Measurements from ENCODE around the gene LPO.

Gene LPO

GRCh38 chr17:58262149-58262548 lies 23.8 kb downstream of the LPO start:
- Histone ChIP-seq H3K36me3 (ENCODE audit: control insufficient read depth, insufficient read depth, low read length) (no peaks in the 10 kb centered on the region), H3K9ac (ENCODE audit: low read depth, low read length) (no peak overlapping the region), H3K4me3 (ENCODE audit: low read depth, low read length) (no peak overlapping the region), H3K27me3 (ENCODE audit: control insufficient read depth, insufficient read depth, low read length) (peaks cover 18% of the 10 kb centered on the region), H3K4me1 (ENCODE audit: control insufficient read depth, insufficient read depth, low read length) (no peaks in the 10 kb centered on the region), H3K27ac (ENCODE audit: low read depth, low read length) (no peak overlapping the region), H3K9me3 (ENCODE audit: control insufficient read depth, insufficient read depth, low read length) (no peaks in the 10 kb centered on the region)

GRCh38 chr17:58263773-58264172 lies 25.4 kb downstream of the LPO start:
- no peaks in the 10 kb centered on the region for H3K9me3 ChIP-seq (ENCODE audit: control insufficient read depth, insufficient read depth, low read length)
- no peak overlapping the region for H3K9ac ChIP-seq (ENCODE audit: low read depth, low read length)
- peaks cover 14% of the 10 kb centered on the region for H3K27me3 ChIP-seq (ENCODE audit: control insufficient read depth, insufficient read depth, low read length)
- no peaks in the 10 kb centered on the region for H3K4me1 ChIP-seq (ENCODE audit: control insufficient read depth, insufficient read depth, low read length)
- no peaks in the 10 kb centered on the region for H3K36me3 ChIP-seq (ENCODE audit: control insufficient read depth, insufficient read depth, low read length)
- H3K4me3 ChIP-seq (ENCODE audit: low read depth, low read length): no peak overlapping the region
- no peak overlapping the region for H3K27ac ChIP-seq (ENCODE audit: low read depth, low read length)

DNA sequence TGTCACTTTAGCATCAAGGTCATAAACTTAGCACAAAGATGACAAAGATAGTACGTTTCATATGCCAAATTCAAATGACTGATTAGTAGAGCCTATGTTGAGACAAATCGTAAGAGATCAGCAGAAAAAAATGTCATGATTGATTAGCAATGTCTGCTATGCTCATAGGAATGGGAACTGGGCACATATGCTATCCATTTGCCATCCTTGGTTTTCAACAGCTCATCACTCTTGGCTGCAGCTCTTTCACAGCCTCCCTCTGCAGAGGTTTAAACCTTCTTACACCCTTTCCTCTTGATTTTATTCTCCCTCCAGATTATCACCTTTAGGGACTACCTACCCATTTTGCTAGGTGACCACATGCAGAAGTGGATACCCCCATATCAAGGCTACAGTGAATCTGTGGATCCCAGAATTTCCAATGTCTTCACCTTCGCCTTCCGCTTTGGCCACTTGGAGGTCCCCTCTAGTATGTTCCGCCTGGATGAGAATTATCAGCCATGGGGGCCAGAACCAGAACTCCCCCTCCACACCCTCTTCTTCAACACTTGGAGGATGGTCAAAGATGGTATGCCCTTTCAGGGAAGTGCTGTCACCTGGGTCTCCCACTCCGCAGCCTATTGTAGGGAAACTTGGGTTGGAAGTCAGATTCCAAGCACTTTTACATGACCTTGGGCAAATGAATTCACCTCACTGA lies 26.2 kb downstream of the LPO start:
- H3K27ac ChIP-seq (ENCODE audit: low read depth, low read length): no peak overlapping the region
- no peak overlapping the region for H3K4me3 ChIP-seq (ENCODE audit: low read depth, low read length)
- H3K36me3 ChIP-seq (ENCODE audit: control insufficient read depth, insufficient read depth, low read length): no peaks in the 10 kb centered on the region
- no peak overlapping the region for H3K9ac ChIP-seq (ENCODE audit: low read depth, low read length)
- no peaks in the 10 kb centered on the region for H3K4me1 ChIP-seq (ENCODE audit: control insufficient read depth, insufficient read depth, low read length)
- H3K9me3 ChIP-seq (ENCODE audit: control insufficient read depth, insufficient read depth, low read length): no peaks in the 10 kb centered on the region
- peaks cover 10% of the 10 kb centered on the region; the same call in 1 of the 2 replicates for H3K27me3 ChIP-seq (ENCODE audit: control insufficient read depth, insufficient read depth, low read length)

DNA sequence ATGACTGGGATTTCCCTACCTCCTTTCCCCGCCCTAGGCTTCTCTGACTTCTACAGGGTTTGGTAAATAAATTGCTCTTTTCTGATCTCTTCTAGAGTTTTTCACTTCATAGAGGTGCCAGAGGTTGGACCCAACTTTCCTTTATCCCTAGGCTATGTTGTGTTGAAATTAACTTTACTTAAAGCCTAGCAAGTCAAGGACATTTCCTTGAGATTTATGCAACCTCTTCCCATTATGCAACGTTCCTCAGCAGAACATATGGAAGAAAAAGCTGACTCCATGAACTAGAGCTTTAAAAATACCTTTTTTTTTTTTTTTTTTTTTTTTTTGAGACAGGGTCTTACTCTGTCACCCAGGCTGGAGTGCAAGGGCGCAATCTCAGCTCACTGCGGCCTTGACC lies 26.9 kb downstream of the LPO start:
- no peaks in the 10 kb centered on the region for H3K4me1 ChIP-seq (ENCODE audit: control insufficient read depth, insufficient read depth, low read length)
- no peaks in the 10 kb centered on the region for H3K36me3 ChIP-seq (ENCODE audit: control insufficient read depth, insufficient read depth, low read length)
- H3K9ac ChIP-seq (ENCODE audit: low read depth, low read length): no peak overlapping the region
- no peak overlapping the region for H3K4me3 ChIP-seq (ENCODE audit: low read depth, low read length)
- H3K27ac ChIP-seq (ENCODE audit: low read depth, low read length): no peak overlapping the region
- H3K27me3 ChIP-seq (ENCODE audit: control insufficient read depth, insufficient read depth, low read length): peaks cover 8% of the 10 kb centered on the region; the same call in 1 of the 2 replicates
- H3K9me3 ChIP-seq (ENCODE audit: control insufficient read depth, insufficient read depth, low read length): no peaks in the 10 kb centered on the region

DNA sequence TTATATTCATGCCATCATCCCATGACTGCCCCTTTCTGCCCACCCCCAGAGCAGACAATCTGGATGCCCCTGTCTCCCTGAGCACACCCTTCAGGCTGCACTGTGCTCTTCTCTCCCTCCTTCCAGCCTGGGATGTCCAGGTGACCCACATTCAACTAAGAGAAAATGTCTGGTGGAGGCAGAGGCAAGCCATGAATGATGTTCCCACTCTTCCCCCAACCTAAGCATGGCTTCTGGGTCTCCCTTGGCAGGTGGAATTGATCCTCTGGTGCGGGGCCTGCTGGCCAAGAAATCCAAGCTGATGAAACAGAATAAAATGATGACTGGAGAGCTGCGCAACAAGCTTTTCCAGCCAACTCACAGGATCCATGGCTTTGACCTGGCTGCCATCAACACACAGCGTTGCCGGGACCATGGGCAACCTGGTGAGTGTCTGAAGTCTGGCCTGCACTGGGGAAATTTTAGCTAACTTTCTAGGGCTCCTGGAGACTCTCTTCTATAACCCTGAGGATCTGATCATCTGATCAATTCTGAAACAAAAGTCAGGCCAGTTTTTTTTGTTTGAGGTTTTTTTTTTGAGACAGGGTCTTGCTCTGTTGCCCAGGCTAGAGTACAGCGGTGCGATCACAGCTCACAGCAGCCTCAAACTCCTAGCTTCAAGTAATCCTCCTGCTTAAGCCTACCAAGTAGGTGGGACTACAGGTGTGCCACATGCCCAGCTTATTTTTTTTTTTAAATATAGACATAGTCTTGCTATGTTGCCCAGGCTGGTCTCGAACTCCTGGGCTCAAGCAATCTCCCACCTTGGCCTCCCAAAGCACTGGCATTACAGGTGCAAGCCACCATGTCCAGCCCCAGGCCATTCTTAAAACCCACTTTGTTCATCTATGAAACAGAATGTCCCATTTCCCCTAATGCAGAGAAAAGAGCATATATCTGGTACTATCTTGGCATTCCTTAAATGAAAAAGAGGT lies 27.8 kb downstream of the LPO start:
- no peaks in the 10 kb centered on the region for H3K36me3 ChIP-seq (ENCODE audit: control insufficient read depth, insufficient read depth, low read length)
- peaks cover under 1% of the 10 kb centered on the region; the same call in 1 of the 2 replicates for H3K27me3 ChIP-seq (ENCODE audit: control insufficient read depth, insufficient read depth, low read length)
- H3K4me3 ChIP-seq (ENCODE audit: low read depth, low read length): no peak overlapping the region
- no peaks in the 10 kb centered on the region for H3K9me3 ChIP-seq (ENCODE audit: control insufficient read depth, insufficient read depth, low read length)
- H3K9ac ChIP-seq (ENCODE audit: low read depth, low read length): no peak overlapping the region
- H3K27ac ChIP-seq (ENCODE audit: low read depth, low read length): no peak overlapping the region
- H3K4me1 ChIP-seq (ENCODE audit: control insufficient read depth, insufficient read depth, low read length): no peaks in the 10 kb centered on the region

GRCh38 chr17:58267347-58268324 lies 29.3 kb downstream of the LPO start:
- no peaks in the 10 kb centered on the region for H3K4me1 ChIP-seq (ENCODE audit: control insufficient read depth, insufficient read depth, low read length)
- no peak overlapping the region for H3K4me3 ChIP-seq (ENCODE audit: low read depth, low read length)
- no peak overlapping the region for H3K9ac ChIP-seq (ENCODE audit: low read depth, low read length)
- H3K27ac ChIP-seq (ENCODE audit: low read depth, low read length): no peak overlapping the region
- no peaks in the 10 kb centered on the region; the same call in 1 of the 2 replicates for H3K27me3 ChIP-seq (ENCODE audit: control insufficient read depth, insufficient read depth, low read length)
- no peaks in the 10 kb centered on the region for H3K36me3 ChIP-seq (ENCODE audit: control insufficient read depth, insufficient read depth, low read length)
- no peaks in the 10 kb centered on the region for H3K9me3 ChIP-seq (ENCODE audit: control insufficient read depth, insufficient read depth, low read length)

DNA sequence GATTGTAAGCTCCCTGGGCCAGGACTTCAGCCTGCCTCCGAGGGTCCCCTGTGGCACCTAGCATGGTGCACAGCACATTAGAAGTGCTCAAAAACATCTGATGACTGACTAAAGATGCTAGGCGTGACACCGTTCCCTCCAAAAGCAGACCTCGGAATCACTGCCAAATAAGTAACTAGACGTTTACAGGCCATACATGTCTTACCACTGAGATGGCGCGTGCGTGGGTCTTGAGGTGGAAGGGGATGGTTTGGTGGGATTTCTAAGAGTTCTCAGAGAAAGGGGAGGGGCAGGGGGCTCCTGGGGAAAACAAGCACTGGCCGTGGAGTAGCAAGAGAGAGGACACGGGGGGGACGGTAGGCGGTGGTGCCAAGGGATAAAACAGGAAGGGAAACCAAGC lies 29.9 kb downstream of the LPO start:
- Histone ChIP-seq H3K27ac (ENCODE audit: low read depth, low read length) (no peak overlapping the region), H3K36me3 (ENCODE audit: control insufficient read depth, insufficient read depth, low read length) (no peaks in the 10 kb centered on the region), H3K4me3 (ENCODE audit: low read depth, low read length) (no peak overlapping the region), H3K9me3 (ENCODE audit: control insufficient read depth, insufficient read depth, low read length) (no peaks in the 10 kb centered on the region), H3K9ac (ENCODE audit: low read depth, low read length) (no peak overlapping the region), H3K27me3 (ENCODE audit: control insufficient read depth, insufficient read depth, low read length) (no peaks in the 10 kb centered on the region; the same call in 1 of the 2 replicates), H3K4me1 (ENCODE audit: control insufficient read depth, insufficient read depth, low read length) (no peaks in the 10 kb centered on the region)

DNA sequence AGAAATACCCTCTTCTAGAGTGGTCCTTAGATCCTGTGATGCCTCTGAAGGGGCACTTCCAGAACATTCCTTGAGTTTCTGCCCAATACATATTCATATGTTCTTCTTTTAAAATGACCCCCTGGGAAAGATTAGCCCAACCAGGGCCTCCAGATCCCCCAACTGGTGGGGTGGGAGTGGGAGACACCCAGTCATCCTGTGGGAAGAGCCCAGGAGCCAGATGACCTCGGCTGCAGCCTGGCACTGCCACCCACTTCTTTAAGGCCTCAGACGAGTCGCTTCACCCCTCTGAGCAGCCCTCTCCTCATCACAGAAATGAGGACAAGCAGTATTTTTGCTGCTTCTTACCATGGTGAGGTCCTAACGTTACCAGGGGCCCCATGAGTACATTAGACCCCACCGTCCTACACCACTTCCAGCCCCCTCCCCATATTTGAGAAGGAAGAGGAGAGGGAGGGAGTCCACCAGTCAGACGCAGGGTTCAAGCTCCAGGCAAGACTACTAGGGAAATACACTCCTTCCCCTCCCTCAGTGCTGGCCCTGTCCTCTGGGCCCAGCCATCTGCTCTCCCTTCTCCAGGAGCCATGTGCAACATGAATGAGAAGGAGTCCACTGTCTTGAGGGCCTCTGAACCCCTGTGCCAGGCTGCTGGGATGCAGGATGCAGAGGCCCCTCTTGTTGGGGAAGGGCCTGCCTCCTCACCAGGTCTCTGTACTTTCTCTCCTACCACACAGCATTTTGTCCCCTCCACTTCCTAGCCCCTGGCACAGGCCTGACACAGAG lies 30.6 kb downstream of the LPO start:
- H3K9ac ChIP-seq (ENCODE audit: low read depth, low read length): no peak overlapping the region
- H3K4me3 ChIP-seq (ENCODE audit: low read depth, low read length): no peak overlapping the region
- no peaks in the 10 kb centered on the region; the same call in 1 of the 2 replicates for H3K27me3 ChIP-seq (ENCODE audit: control insufficient read depth, insufficient read depth, low read length)
- no peaks in the 10 kb centered on the region for H3K36me3 ChIP-seq (ENCODE audit: control insufficient read depth, insufficient read depth, low read length)
- H3K4me1 ChIP-seq (ENCODE audit: control insufficient read depth, insufficient read depth, low read length): no peaks in the 10 kb centered on the region
- no peak overlapping the region for H3K27ac ChIP-seq (ENCODE audit: low read depth, low read length)
- no peaks in the 10 kb centered on the region for H3K9me3 ChIP-seq (ENCODE audit: control insufficient read depth, insufficient read depth, low read length)

GRCh38 chr17:58269557-58270291 lies 31.3 kb downstream of the LPO start:
- Histone ChIP-seq H3K9ac (ENCODE audit: low read depth, low read length) (no peak overlapping the region), H3K4me3 (ENCODE audit: low read depth, low read length) (no peak overlapping the region), H3K27me3 (ENCODE audit: control insufficient read depth, insufficient read depth, low read length) (no peaks in the 10 kb centered on the region; the same call in 1 of the 2 replicates), H3K4me1 (ENCODE audit: control insufficient read depth, insufficient read depth, low read length) (no peaks in the 10 kb centered on the region), H3K9me3 (ENCODE audit: control insufficient read depth, insufficient read depth, low read length) (no peaks in the 10 kb centered on the region), H3K27ac (ENCODE audit: low read depth, low read length) (no peak overlapping the region), H3K36me3 (ENCODE audit: control insufficient read depth, insufficient read depth, low read length) (no peaks in the 10 kb centered on the region)

Data from HUES48 (cell line).